Measurements from ENCODE around the gene ZCCHC18.

ZCCHC18 gene

GRCh38 chrX:104134583-104135261 lies 22.4 kb downstream of the ZCCHC18 start:
- DNase-seq (ENCODE audit: low read depth): no peak

GRCh38 chrX:104135677-104136076 lies 23.4 kb downstream of the ZCCHC18 start:
- peak; percentile 57 for DNase-seq (ENCODE audit: low read depth)

GRCh38 chrX:104136241-104137019 lies 24.1 kb downstream of the ZCCHC18 start:
- peak; percentile 84 for DNase-seq (ENCODE audit: low read depth)

- peak; percentile 16 for DNase-seq (ENCODE audit: low read depth)
Observed at GRCh38 chrX:104137496-104137895, 25.2 kb downstream of the ZCCHC18 start.

- DNase-seq (ENCODE audit: low read depth): no peak
Observed at GRCh38 chrX:104141087-104141760, 28.9 kb downstream of the ZCCHC18 start.

GRCh38 chrX:104151037-104151436 lies 38.7 kb downstream of the ZCCHC18 start:
- DNase-seq (ENCODE audit: low read depth): no peak

GRCh38 chrX:104156630-104157529 lies 44.6 kb downstream of the ZCCHC18 start, which contains the start of gene SLC25A53:
SLC25A53 (minus strand) TSS chrX:104157009; CDS start chrX:104105257, 51,752 bp downstream.
- DNase-seq (ENCODE audit: low read depth): peak; percentile 84
